ENCODE data around the gene PLD2.

PLD2 gene

DNA sequence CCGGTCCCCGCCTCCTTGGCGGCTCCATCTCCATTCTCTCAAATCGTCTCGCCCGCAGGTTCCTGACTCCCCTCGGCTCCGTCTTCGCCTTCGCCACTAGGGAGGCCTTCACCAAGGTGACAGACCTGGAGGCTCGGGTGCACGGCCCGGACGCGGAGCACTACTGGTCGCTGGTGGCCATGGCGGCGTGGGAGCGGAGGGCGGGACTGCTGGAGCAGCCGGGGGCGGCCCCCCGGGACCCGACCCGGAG is 17.3 kb upstream of the PLD2 start:
- H3K4me3 ChIP-seq (ENCODE audit: low read depth, low read length): peak overlapping the region; percentile 80
- H3K36me3 ChIP-seq (ENCODE audit: control insufficient read depth, insufficient read depth, low read length): no peaks in the 10 kb centered on the region
- TF ChIP-seq, protein P1, sequence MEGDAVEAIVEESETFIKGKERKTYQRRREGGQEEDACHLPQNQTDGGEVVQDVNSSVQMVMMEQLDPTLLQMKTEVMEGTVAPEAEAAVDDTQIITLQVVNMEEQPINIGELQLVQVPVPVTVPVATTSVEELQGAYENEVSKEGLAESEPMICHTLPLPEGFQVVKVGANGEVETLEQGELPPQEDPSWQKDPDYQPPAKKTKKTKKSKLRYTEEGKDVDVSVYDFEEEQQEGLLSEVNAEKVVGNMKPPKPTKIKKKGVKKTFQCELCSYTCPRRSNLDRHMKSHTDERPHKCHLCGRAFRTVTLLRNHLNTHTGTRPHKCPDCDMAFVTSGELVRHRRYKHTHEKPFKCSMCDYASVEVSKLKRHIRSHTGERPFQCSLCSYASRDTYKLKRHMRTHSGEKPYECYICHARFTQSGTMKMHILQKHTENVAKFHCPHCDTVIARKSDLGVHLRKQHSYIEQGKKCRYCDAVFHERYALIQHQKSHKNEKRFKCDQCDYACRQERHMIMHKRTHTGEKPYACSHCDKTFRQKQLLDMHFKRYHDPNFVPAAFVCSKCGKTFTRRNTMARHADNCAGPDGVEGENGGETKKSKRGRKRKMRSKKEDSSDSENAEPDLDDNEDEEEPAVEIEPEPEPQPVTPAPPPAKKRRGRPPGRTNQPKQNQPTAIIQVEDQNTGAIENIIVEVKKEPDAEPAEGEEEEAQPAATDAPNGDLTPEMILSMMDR (IDR thresholded peaks at IDR 0.05): no peak
- no peaks in the 10 kb centered on the region for H3K79me2 ChIP-seq
- peaks cover 22% of the 10 kb centered on the region for H3K4me1 ChIP-seq
- no peaks in the 10 kb centered on the region for H3K27me3 ChIP-seq (ENCODE audit: control insufficient read depth, insufficient read depth, low read length)
- peak overlapping the region; percentile 92 for H3K4me2 ChIP-seq (ENCODE audit: low read length)
- peak overlapping the region; percentile 56 for H3K9ac ChIP-seq
- H3K9me3 ChIP-seq (ENCODE audit: control insufficient read depth, low read length): no peaks in the 10 kb centered on the region
- H3K27ac ChIP-seq: peak overlapping the region; percentile 91
- peak overlapping the region; percentile 81 for H2AFZ ChIP-seq

DNA sequence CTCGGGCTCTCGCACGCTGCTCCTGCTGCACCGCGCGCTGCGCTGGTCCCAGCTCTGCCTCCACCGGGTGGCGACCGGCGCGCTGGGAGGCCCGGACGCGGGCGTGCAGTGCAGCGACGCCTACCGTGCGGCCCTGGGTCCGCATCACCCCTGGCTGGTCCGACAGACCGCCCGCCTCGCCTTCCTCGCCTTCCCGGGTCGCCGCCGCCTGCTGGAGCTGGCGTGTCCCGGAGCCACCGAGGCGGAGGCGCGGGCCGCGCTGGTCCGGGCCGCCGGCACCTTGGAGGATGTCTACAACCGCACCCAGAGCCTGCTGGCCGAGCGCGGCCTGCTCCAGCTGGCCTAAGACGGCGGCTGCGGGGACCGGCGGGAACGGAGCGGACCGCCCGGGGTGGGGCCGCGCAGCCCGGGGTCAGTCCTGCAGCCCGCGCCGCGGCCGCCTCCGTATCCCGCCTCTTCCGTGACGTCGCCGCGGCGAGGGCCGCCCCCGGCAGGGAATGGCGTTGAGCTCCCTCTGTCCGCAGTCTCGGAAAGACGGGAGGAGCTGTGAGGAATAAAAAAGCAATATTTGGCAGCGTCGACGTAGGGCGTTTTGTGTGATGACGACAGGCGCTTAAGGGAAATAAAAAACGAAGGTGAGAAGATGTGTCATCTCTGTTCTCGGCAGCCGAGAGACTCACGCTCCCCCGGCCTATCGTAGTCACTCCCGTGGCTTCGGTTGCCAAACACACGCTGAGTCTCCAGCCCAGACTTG is 16.8 kb upstream of the PLD2 start:
- peaks cover 22% of the 10 kb centered on the region for H3K4me1 ChIP-seq
- peak overlapping the region; percentile 80 for H3K4me3 ChIP-seq (ENCODE audit: low read depth, low read length)
- peak overlapping the region; percentile 81 for H2AFZ ChIP-seq
- no peaks in the 10 kb centered on the region for H3K36me3 ChIP-seq (ENCODE audit: control insufficient read depth, insufficient read depth, low read length)
- no peaks in the 10 kb centered on the region for H3K27me3 ChIP-seq (ENCODE audit: control insufficient read depth, insufficient read depth, low read length)
- H3K27ac ChIP-seq: peak overlapping the region; percentile 91
- H3K9ac ChIP-seq: peak overlapping the region; percentile 56
- peak overlapping the region; percentile 92 for H3K4me2 ChIP-seq (ENCODE audit: low read length)
- TF ChIP-seq, protein P1 (IDR thresholded peaks at IDR 0.05): peak; percentile 85
- H3K9me3 ChIP-seq (ENCODE audit: control insufficient read depth, low read length): no peaks in the 10 kb centered on the region
- H3K79me2 ChIP-seq: no peaks in the 10 kb centered on the region

DNA sequence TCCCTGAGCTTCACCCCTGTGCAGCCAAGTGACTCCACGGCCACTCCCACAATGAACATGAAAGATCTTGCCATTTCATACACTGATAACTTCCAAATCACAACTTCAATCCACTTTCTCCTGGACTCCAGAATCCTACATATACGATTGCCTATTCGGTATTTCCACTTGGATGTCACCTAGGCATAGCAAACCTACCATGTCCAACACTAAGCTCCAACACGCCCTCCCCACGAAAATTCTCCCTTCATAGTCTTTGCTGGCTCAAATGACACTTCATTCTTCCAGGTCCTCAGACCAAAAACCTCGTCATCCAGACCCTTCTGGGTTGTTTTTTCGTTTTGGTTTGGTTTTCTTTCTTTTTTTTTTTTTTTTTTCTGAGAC is 16.3 kb upstream of the PLD2 start:
- H3K4me1 ChIP-seq: peaks cover 21% of the 10 kb centered on the region
- H3K9me3 ChIP-seq (ENCODE audit: control insufficient read depth, low read length): no peaks in the 10 kb centered on the region
- peak overlapping the region; percentile 81 for H2AFZ ChIP-seq
- H3K79me2 ChIP-seq: no peaks in the 10 kb centered on the region
- H3K27ac ChIP-seq: peak overlapping the region; percentile 91
- H3K27me3 ChIP-seq (ENCODE audit: control insufficient read depth, insufficient read depth, low read length): no peaks in the 10 kb centered on the region
- H3K4me3 ChIP-seq (ENCODE audit: low read depth, low read length): peak overlapping the region; percentile 80
- TF ChIP-seq, protein P1 (IDR thresholded peaks at IDR 0.05): no peak
- no peak overlapping the region for H3K9ac ChIP-seq
- peak overlapping the region; percentile 92 for H3K4me2 ChIP-seq (ENCODE audit: low read length)
- H3K36me3 ChIP-seq (ENCODE audit: control insufficient read depth, insufficient read depth, low read length): no peaks in the 10 kb centered on the region

DNA sequence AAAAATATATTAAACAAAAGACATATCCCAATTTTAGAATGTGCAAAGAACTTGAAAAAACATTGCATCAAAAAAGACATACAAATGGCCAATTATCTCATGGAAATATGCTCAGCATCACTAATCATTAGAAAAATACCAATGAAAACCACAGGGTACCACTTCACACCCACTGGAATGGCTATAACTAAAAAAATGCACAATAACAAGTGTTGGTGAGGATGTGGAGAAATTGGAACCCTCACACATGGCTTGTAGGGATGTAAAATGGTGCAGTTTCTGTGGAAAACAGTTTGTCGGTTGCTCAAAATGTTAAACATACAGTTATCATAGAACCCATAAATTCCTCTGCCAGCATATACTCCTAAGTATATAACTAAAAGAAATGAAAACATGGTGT is 11.8 kb upstream of the PLD2 start:
- Histone ChIP-seq H3K27ac (no peak overlapping the region), H2AFZ (peak overlapping the region; percentile 89)

More for the DNA sequence above, 11.8 kb upstream of the PLD2 start:
- TF ChIP-seq, protein P1 (IDR thresholded peaks at IDR 0.05): no peak
- peaks cover 8% of the 10 kb centered on the region for H3K4me1 ChIP-seq
- H3K9me3 ChIP-seq (ENCODE audit: control insufficient read depth, low read length): no peaks in the 10 kb centered on the region
- H3K36me3 ChIP-seq (ENCODE audit: control insufficient read depth, insufficient read depth, low read length): no peaks in the 10 kb centered on the region
- no peaks in the 10 kb centered on the region for H3K27me3 ChIP-seq (ENCODE audit: control insufficient read depth, insufficient read depth, low read length)
- H3K4me3 ChIP-seq (ENCODE audit: low read depth, low read length): peak overlapping the region; percentile 99
- H3K9ac ChIP-seq: no peak overlapping the region
- no peak overlapping the region for H3K4me2 ChIP-seq (ENCODE audit: low read length)
- peaks cover 5% of the 10 kb centered on the region for H3K79me2 ChIP-seq
